DMS114 treated with DMSO at 0.1 percent for 48 hours (cell line): Measurements from ENCODE around the gene WDR59.
"Not testable (repeated sequence)": the region's sequence is repeated elsewhere in the genome, so short reads cannot be mapped to it uniquely, and the experiment has no call there.

ENCODE experiments used
- DNase-seq: peaks from one replicate; lab custom pipeline; 2025; ENCODE audit not compliant: unreplicated experiment; lab: John Stamatoyannopoulos, UW

WDR59 gene

DNA sequence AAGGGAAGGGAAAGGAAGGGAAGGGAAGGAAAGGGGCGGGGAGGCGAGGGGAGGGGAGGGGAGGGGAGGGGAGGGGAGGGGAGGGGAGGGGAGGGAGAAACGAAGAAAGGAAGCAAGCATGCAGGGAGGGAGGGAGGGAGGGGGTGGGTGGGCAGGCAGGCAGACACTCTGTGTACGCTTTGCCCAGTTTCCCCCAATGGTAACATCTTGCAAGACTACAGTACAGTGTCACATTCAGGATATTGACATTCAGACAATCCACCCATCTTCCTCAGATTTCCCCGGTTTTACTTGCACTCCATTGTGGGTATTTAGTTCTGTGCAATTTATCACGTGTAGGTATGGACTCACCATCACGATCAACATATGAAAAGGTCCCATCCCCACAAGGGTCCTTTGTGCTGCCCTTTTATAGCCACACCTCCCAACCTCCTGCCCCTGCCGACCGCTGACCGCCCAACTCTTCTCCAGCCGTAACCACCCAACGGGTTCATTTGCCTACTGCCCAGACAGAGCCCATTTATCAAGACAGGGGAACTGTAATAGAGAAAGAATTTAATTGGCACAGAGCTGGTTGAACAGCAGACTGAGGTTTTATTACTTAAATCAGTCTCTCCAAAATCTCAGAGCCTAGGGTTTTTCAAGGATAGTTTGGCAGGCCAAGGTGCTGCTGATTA is 118.9 kb downstream of the WDR59 start:
- DNase-seq = no peak

DNA sequence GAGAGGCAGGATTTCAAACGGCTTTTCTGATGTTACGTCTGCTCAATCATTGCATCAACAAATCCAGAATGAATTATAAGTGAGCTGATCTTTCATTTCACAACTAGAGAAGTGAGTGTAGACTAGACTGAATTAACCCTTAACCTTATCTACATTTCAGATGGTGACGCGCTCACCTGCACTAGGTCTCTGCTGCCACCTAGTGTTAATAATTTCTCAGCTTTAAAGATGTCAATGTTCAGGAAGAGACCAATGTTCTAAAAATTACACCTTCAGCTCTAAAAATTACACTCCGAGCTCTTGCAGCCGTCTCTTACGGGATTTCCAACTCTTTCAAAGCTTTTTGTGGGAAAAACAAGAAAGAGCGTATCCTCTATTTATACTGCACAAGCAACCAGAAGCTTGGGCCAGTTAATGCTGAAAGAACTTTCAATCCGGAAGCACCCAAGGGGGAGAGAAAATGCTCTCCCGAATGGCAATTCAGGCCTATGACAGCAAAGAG is 122.1 kb downstream of the WDR59 start:
- DNase-seq = peak; percentile 60

DNA sequence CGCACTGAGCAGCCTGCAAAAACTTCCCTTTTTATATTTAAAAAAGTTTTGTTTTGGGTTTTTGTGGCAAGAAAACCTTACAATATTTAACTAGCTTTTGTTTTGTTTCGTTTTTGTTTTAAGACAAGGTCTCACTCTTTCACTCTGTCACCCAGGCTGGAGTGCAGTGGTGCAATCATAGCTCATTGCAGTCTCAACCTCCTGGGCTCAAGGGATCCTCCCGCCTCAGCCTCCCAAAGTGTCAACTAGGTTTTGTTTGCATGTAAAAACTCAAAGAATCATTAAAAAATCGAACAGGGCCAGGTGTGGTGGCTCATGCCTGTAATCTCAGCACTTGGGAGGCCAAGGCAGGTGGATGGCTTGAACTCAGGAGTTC is 132.4 kb downstream of the WDR59 start:
- DNase-seq = no peak

DNA sequence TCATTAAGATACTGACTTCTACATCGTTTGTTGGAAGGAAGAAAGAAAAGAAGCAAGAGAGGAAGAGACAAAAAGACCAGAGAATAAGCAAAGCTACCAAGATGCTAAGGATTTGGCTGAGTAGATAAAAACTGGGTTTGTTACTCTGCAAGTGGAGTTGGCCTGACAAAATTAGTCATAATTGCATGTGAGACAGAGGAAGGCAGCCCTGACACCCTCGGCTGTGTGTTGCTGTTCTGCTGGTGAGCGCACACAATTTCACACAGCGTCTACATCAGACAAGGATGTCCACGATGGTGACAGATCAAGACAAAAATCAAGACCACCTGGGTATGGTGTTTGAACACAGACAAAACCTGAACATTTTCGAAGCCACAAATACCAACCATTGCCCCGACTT is 134.9 kb downstream of the WDR59 start:
- DNase-seq = no peak

DNA sequence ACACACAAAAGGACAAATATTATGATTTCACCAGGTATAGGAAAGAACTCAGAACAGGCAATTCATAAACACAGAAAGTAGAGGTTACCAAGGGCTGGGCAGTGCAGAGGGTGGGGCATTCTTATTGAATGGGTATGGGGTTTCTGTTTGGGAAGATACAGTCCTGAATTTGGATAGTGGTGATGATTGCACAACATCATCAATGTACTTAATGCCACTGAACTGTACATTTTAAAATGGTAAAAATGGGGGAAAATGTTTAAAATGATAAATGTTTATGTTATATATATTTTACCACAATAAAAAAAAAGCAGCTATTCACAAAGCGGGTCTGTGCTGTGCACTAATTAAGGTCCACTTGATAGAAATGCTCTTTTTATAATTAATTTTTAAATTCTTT is 137.7 kb downstream of the WDR59 start:
- no peak for DNase-seq

DNA sequence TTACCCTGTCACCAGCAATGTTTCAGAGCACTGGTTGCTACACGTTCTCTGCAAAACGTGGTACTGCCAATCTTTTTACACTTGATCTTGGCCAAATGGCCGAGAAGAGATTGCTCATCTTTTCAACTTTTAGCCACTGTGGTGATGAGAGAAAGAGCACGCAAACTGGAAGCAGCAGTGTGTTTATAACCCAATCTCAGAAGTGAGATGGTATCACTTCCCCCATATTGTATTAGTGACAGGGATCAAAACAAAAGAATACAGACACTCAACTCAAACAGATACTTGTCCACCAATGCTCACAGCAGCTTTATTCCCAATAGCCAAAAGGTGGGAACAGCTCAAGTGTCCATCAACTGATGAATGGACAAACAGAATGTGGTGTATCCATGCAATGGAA is 138.2 kb downstream of the WDR59 start:
- DNase-seq = no peak

DNA sequence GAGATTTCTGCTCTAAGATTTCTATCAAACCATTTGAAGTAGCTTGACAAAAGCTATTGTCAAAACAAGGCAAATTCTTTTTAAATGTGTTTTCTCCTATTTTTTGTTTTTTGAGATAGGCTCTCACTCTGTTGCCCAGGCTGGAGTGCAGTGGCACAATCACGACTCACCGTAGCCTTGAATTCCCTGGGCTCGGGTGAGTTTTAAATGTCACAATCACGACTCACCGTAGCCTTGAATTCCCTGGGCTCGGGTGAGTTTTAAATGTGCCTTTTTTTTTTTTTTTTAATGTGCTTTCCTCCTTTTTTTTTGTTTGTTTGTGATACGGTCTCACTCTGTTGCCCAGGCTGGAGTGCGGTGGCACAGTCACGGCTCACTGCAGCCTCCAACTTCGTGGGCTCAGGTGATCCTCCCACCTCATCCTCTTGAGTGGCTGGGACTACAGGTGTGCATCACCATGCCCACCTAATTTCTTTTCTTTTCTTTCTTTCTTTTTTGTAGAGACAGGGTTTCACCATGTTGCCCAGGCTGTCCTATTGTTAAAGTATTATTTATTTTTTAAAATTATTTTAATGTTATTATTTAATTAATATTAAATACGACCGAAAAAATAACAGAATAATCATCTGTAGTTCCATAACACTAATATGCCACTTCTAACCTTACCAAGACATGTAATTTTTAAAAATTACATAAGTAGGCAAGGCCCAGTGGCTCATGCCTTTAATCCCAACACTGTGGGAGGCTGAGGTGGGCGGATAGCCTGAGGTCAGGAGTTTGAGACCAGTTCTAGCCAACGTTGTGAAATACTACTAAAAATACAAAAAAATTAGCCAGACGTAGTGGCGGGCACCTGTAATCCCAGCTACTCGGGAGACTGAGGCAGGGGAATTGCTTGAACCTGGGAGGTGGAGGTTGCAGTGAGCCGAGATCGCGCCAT is 140.6 kb downstream of the WDR59 start:
- no peak for DNase-seq

DNA sequence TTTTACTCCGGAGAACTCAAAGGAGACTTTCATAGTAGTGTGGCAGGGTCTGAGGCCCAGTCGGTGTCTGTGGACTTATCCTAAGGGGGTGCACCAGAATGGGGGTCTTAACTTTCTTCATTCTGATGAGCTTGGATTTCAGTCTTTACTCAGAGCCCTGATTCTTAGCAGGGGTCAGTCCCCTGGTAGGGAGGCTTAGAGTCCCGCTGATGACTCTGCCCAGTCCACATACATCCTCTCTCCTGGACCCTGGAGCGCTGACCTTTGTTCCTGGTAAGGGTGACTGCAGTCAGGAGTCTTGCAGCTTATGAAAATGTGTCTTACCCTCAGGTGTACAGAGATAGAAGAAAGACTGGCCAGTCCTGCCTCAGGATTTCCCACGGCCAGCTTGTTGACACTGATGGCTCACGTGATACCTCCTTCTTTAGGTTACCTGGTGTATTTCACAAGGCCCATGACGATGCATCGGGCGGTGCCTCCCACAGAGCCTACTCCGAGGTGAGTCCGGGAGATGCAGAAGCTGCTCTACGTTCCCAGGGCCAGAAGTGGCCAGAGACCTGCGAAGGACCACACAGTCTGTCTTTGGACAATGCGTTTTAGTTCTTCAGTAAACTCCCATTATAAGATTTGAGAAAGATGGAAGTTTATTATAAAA is 141.4 kb downstream of the WDR59 start:
- not testable (repeated sequence) for DNase-seq

DNA sequence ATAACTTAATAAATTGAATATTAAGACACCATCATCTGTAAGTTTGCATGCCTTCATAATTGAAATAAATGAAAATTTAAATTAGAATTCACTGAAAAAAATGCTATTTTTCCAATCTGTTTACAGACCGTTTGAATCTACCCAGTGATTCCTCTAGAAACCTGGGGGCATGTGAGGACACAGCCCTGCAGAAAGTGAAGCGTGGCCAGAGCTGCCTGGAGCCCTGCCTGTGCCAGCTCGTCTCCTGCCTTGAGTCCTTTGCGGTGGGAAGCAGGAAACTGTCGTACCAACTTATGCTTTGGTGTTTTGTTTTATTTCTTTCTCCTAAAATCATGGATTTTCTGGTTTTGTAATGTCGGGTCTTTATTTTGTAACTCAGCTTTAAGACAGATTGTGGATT is 142.5 kb downstream of the WDR59 start:
- no peak for DNase-seq

DNA sequence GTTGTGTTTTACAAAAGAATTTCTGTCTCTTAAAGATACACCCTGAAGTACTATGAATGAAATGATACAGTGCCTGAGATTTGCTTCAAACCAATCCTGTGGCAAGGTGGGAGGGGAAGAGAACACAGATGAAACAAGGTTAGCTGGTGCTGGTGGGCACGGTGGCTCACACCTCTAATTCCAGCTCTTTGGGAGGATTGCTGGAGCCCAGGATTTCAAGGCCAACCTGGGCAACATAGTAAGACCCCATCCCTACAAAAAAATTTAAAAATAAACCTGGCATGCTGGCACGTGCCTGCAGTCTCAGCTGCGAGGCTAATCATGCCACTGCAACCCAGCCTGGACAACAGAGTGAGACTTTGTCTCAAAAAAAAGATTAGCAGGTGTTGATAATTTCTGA is 143.0 kb downstream of the WDR59 start:
- DNase-seq = no peak

DNA sequence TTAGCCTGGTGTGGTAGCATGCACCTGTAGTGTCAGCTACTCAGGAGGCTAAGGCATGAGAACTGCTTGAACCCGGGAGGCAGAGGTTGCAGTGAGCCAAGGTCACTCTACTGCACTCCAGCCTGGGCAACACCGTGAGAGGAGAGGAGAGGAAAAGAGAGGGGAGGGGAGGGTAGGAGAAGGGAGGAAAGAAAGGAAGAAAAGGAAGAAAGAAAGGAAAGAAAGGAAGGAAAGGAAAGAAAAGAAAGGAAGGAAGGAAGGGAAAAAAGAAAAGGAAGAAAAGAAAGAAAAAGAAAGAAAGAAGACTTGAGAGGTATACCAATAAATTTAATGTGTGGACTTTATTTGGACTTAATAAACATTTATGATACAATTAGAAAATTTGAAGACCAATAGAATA is 143.5 kb downstream of the WDR59 start:
- no peak for DNase-seq

DNA sequence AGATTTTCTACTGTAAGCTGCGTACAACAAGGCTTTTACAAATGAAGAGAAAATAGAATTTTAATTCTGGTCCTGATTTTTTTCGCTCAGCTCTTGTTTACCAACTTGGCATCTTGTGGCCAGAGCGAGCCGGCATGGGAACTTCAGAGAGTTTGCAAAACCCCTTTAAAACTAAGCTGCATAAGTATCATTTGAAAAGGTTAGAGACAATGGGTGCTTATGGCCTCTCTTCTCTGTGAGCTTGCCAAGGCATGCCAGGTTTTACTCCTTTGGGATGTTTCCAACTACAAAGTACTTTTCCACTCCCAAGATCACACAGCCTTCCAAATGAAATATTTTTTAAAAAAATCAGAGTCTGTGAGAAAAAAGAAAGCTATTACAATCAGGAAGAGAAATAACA is 147.9 kb downstream of the WDR59 start:
- no peak for DNase-seq

DNA sequence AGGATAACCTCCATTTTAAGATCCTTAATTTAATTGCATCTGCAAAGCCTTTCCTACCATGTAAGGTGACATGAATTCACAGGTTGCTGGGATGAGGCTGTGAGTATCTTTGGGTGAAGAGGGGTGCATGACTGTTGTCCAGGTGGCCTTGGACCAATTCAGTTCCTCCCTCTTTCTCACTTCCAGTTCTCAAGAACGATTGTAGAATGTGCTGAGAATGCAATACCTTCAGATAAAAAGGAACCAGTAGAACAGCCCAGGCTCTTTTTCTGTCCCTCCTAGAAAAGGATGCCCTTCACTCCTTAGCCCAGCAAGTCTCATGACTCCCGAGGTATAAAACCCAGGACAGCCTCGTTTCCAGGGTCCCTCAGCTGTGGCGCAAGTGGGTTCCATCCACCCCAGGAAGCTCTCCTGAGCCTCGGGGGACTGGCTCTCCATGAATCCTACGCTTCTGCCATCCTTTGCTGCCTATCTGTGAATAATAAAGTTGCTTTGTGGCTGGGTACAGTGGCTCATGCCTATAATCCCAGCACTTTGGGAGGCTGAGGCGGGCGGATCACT is 148.7 kb downstream of the WDR59 start:
- no peak for DNase-seq

DNA sequence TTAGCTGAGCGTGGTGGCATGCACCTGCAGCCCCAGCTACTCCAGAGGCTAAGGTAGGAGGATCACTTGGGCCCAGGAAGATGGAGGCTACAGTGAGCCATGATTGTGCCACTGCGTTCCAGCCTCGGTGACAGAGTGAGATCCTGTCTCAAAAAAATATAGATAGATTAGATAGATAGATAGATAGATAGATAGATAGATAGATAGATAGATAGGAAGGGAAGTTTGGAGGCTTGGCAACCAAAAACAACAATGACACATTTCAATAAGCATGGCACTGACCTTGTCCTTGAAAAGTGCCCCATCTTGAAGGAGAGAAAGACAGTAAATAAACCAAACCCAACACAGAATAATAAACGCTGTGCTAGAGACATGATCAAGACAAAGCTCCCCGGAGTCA is 152.7 kb downstream of the WDR59 start:
- DNase-seq = no peak

DNA sequence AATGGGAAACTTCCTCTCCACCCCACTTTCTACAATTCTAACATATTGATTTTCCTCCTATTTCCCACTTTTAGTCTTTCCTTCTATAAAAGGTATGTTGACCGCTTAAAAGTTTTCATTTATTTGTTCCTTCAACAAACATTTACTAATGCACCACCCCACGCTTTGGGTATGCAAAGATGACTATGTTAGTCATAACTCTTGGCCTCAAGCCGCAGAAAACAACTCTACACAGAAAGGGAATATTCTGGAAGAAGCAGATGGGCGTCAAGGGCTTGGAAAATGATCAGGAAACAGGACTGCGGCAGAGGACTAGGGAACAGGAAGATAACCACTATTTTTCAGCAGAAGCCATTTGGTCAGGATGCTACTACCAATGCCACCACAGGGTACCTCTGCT is 153.5 kb downstream of the WDR59 start:
- no peak for DNase-seq

DNA sequence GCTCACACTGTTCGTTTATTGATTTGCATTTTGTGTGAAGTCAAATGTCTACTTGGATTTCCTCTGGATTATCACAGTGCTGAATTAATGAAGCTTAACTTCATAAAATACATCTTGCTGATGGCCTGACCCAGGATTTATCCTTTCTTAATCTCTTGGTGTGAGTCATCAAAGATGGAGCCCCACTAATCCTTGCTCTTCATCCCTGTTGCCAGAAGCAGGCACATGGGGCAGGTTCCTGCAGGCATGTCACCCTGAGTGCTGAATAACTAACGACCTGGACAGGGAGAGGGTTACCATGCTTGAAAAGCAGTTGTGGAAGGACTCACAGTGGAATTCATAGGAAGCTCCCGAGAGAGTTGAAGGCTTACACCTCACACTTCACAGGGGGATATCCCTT is 154.3 kb downstream of the WDR59 start:
- DNase-seq = no peak

DNA sequence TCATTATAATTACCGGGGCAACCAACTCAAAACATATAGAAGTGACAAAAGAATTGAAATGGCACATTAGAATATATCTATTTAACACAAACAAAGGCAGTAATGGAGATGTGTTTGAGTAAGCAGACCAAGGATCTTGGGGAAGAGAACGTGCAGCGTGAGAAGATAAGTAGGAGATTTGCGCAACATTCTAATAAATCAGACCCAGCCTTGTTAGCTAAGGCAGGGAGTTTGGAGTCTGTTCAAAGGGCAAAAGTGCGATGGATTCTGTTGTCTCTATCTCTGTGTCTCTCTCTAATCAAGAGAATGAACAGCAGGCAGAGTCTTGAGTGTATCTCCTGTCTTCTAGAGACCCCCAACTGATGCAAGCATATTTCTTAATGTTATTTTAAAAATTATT is 155.3 kb downstream of the WDR59 start:
- DNase-seq = no peak

DNA sequence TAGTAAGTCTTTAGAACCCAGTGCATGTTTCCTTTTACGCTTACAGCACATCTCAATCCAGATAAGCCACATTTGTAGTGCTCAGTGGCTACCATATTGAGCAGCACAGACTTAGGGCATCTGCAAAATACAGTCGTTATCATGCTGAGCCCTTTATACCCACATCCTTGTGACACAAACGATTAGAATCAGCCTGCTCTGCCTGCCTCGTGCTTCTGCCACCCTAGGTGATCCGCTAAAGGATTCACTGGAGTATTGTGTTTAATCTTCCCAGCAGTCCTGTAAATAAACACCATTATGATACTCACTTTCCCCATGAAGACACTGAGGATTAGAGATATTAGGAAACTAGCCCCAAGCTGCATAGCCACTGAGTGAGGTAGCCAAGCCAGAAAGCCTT is 159.0 kb downstream of the WDR59 start:
- no peak for DNase-seq

DNA sequence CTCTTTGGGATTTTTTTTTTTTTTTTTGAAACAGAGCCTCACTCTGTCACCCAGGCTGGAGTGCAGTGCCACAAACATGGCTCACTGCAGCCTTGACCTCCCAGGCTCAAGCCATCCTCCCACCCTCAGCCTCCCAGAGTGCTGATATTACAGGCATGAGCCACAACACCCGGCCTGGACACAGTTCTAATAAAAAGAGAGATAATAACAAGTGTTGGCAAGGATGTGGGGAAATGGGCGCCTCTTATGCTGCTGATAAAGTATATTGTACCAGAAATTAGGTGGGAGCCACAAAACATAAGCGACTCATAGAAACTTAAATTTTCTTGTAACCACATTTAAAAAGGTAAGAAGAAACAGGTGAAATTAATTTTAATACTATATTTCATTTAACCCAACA is 159.9 kb downstream of the WDR59 start:
- DNase-seq = no peak
